GM19025 (cell line): ENCODE data around the gene CEBPA.

ENCODE experiments used
- ATAC-seq: cut with Tn5 transposase; IDR thresholded peaks from one replicate; pipeline ENCODE4 v1.9.1; 2021; ENCODE audit warnings: mild to moderate bottlenecking, low read depth, moderate library complexity; ENCODE audit not compliant: unreplicated experiment

The CEBPA gene

GRCh38 chr19:33274663-33275558 is 27.4 kb downstream of the CEBPA start:
- ATAC-seq = no peak

GRCh38 chr19:33273881-33274662 is 28.3 kb downstream of the CEBPA start:
- no peak for ATAC-seq

- no peak for ATAC-seq
Observed at GRCh38 chr19:33273065-33273736, 29.1 kb downstream of the CEBPA start.

- ATAC-seq = no peak
Observed at GRCh38 chr19:33271246-33272021, 30.9 kb downstream of the CEBPA start.

GRCh38 chr19:33270769-33271168 is 31.6 kb downstream of the CEBPA start:
- ATAC-seq = no peak

- ATAC-seq = no peak
Observed at GRCh38 chr19:33269016-33269415, 33.3 kb downstream of the CEBPA start.

- ATAC-seq = no peak
Observed at GRCh38 chr19:33268162-33268991, 34.0 kb downstream of the CEBPA start.

GRCh38 chr19:33267706-33268105 is 34.6 kb downstream of the CEBPA start:
- no peak for ATAC-seq

GRCh38 chr19:33266974-33267484 is 35.3 kb downstream of the CEBPA start:
- no peak for ATAC-seq

- no peak for ATAC-seq
Observed at GRCh38 chr19:33264881-33265445, 37.4 kb downstream of the CEBPA start.

- ATAC-seq = no peak
Observed at GRCh38 chr19:33263325-33264023, 38.9 kb downstream of the CEBPA start.

GRCh38 chr19:33261511-33262189 is 40.7 kb downstream of the CEBPA start:
- no peak for ATAC-seq

- ATAC-seq = no peak
Observed at GRCh38 chr19:33260628-33261418, 41.5 kb downstream of the CEBPA start.

- ATAC-seq = no peak
Observed at GRCh38 chr19:33259539-33259938, 42.8 kb downstream of the CEBPA start.

- no peak for ATAC-seq
Observed at GRCh38 chr19:33257828-33258227, 44.5 kb downstream of the CEBPA start.

GRCh38 chr19:33256261-33256660 is 46.1 kb downstream of the CEBPA start:
- no peak for ATAC-seq

GRCh38 chr19:33255781-33256180 is 46.6 kb downstream of the CEBPA start:
- no peak for ATAC-seq
